Gastrocnemius medialis (tissue), 4 donors: ENCODE results near the gene TMEM171.

Experiments
- POLR2A ChIP-seq, 2 donors: fragments of 450-650 bp; IDR thresholded peaks; one replicate each; pipeline ENCODE4 v1.6.1; 2017; ENCODE audit warnings: antibody characterized with exemption in 2 of 2, mild to moderate bottlenecking in 2 of 2, moderate library complexity in 2 of 2
- TF ChIP-seq, protein P1 (sequence below), 5 experiments: fragments of 450-650 bp in 3 of 5; fragments of 200-600 bp in 2 of 5; sonication (generic) in 2 of 5; IDR thresholded peaks in 4 of 5; conservative IDR thresholded peaks in 1 of 5; 1 replicate in 4 of 5; 2 replicates in 1 of 5; pipeline ENCODE4 v1.5.1; 2016 to 2019; ENCODE audit warnings: antibody characterized with exemption in 5 of 5, mild to moderate bottlenecking in 3 of 5, moderate library complexity in 3 of 5

DNA sequence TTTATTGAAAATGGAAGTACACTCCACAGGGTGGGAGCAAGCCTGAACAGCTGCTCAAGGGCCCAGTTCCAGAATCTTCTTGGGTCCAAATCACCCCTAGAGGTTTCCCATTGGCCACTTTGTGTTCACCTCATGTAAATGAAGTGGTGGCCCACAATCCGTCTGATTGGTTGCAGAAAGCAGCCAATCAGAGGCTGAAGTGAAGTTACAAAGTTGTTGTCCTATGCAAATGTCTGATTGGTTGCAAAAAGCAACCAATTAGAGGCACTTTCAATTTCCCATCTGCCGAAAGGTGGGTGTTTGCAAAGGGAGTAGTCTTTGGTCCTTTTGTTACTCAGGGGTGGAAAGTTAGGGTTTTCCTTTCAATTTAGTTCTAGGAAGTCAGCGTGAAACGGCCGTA, 8.8 kb downstream of the TMEM171 start:
- TF ChIP-seq, protein P1, sequence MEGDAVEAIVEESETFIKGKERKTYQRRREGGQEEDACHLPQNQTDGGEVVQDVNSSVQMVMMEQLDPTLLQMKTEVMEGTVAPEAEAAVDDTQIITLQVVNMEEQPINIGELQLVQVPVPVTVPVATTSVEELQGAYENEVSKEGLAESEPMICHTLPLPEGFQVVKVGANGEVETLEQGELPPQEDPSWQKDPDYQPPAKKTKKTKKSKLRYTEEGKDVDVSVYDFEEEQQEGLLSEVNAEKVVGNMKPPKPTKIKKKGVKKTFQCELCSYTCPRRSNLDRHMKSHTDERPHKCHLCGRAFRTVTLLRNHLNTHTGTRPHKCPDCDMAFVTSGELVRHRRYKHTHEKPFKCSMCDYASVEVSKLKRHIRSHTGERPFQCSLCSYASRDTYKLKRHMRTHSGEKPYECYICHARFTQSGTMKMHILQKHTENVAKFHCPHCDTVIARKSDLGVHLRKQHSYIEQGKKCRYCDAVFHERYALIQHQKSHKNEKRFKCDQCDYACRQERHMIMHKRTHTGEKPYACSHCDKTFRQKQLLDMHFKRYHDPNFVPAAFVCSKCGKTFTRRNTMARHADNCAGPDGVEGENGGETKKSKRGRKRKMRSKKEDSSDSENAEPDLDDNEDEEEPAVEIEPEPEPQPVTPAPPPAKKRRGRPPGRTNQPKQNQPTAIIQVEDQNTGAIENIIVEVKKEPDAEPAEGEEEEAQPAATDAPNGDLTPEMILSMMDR (IDR thresholded peaks at IDR 0.05 in 4 of 5, conservative IDR thresholded peaks at IDR 0.05 in 1 of 5), result no peak
- TF ChIP-seq POLR2A (IDR thresholded peaks at IDR 0.05), result no peak
